HG03460 (cell line): Measurements from ENCODE around the gene NDUFA6.
A peak's percentile ranks its signal among the peaks of the same experiment; 100 is the strongest.
"Not testable (repeated sequence)": the region's sequence is repeated elsewhere in the genome, so short reads cannot be mapped to it uniquely, and the experiment has no call there.

Experiments
- ATAC-seq: cut with Tn5 transposase; IDR thresholded peaks from one replicate; pipeline ENCODE4 v1.9.1; 2021; ENCODE audit not compliant: unreplicated experiment

NDUFA6 gene

DNA sequence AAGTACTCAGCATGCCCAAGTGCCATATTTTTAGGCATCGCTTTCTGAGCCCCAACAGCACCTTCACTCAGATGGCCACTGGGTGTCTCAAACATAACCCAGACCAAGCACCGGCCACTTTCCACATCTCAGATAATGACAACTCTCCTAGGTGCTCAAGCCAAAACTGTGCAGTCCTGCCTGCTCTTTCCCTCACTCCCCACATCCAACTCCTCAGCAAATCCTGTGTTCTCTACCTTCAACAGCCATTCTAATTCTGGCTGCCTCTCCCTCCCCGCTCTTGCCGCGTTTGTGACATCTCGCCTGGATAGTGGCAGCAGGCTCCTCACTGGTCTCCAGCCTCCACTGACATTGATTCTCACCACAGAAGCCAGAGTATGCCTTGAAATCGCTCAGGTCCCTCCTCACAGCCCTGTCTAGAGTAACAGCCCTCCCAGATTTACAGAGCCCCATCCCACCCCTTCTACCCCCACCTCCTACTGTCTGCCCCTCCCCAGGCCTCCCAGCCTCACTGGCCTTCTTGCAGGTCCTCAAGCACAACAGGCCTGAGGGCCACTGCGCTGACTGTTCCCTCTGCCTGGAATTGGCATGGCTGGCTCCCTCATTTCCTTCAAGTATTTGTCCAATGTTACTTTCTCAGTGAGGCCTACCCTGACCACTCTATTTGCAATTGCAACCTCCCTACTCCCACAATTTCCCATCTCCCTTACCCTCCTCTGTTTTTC is 17.8 kb downstream of the NDUFA6 start:
- no peak for ATAC-seq

- not testable (repeated sequence) for ATAC-seq
These were observed 19.1 kb downstream of the NDUFA6 start for GRCh38 chr22:42071508-42071907.

GRCh38 chr22:42070517-42071422 is 19.8 kb downstream of the NDUFA6 start, which contains the start of gene NAGA:
NAGA (minus strand) TSS chr22:42070812; CDS start chr22:42070297, 515 bp downstream.
- ATAC-seq, result peak; percentile 85

DNA sequence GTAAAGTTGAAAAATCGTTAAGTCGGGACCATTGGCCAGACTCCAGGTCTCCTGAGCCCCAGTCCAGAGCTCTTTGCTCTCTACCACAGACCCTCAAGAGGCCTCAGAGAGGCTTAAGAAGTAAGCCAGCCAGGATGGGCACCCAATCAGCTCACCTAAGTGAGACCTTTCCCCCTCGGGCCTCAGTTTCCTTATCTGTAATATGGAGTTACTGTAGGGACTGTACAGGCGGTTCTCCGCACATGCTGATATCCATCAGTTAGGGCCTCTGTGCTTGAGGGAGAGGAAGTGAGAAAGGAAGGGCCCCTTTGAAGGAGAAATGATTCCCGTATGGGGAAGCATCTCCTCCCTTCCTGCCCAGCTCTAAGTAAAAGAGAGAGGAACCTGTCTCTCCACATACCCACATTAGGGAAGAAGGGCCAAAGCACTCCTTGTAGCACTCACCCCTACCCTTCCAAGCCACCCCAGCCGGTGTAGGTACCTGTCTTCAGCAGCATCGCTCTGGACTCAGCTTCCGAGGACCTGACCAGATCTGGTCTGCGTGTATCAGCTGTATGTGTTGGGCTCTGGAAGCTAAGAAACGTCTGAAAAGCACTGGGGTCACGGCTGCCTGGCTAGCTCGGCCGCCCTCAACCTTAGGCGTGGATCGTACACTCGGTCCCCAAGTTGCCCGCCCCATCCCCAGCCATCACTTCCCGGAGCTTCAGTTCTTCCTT is 20.6 kb downstream of the NDUFA6 start:
- peak; percentile 13 for ATAC-seq

- ATAC-seq, result no peak
These were observed 22.3 kb downstream of the NDUFA6 start for GRCh38 chr22:42068291-42068690.

GRCh38 chr22:42067671-42068251 is 22.8 kb downstream of the NDUFA6 start:
- no peak for ATAC-seq

GRCh38 chr22:42066937-42067336 is 23.6 kb downstream of the NDUFA6 start:
- ATAC-seq, result no peak

DNA sequence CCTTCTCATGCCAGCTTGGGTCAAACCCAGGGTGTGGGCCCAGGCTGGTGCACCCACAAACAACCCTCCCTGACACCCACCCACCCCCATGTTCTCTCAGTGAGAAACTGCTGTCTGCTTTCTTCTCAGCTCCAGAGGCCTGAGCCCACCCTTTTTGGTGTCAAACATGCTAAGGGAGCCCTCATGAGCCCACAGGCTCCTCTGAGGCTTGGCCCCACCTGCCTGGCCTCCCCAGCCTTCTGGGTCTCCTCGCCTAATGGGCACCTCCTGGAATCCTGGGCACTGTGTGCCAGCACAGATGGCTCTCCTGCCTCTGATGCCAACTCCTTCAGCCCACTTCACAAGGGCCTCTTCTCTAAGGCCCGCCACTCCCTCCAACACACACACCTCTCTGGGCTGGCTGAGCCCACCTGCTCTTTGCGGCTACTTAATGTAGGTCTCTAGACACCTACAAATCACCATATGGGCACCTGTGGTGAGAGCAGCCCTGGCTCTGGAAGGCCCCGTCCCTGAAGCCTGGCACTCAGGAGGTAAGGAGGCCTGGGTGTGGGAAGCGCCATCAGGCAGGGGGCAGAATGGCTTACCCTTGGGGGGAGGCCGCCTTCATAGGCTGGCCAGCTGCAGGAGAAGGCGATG is 24.3 kb downstream of the NDUFA6 start:
- no peak for ATAC-seq

DNA sequence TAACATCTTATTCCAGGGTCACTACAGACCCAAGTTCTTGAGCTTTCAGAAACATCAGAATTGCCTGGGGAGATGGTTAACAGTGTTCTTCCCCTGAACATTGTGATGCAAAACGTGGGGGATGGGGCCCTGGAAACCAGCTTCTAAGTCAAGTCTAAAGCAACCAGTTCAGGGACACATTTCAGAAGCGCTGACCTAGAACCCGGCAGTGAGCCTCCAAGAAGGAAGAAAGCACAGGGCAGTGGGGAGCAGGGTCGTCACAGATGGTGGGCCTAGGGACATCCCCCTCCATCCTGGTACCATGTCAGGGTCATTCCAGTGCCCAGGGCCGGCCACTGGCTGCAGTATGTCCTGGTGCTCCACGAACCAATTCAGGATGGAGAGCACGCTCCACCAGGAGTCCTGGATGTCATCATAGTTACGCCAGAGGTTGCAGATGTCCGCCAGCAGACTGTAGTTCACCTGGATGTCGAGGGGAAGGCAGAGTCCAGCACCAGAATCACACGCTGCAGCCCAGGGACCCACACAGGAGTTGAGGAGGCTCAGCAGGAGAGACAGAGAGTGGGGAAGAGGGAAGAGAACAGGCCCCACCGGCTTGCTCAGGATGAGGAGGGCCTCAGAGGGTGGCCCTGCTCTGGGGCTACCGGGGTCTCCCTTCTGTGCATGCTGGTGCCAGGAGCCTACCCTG is 25.0 kb downstream of the NDUFA6 start:
- ATAC-seq, result no peak

GRCh38 chr22:42064629-42065028 is 25.9 kb downstream of the NDUFA6 start:
- ATAC-seq, result no peak

DNA sequence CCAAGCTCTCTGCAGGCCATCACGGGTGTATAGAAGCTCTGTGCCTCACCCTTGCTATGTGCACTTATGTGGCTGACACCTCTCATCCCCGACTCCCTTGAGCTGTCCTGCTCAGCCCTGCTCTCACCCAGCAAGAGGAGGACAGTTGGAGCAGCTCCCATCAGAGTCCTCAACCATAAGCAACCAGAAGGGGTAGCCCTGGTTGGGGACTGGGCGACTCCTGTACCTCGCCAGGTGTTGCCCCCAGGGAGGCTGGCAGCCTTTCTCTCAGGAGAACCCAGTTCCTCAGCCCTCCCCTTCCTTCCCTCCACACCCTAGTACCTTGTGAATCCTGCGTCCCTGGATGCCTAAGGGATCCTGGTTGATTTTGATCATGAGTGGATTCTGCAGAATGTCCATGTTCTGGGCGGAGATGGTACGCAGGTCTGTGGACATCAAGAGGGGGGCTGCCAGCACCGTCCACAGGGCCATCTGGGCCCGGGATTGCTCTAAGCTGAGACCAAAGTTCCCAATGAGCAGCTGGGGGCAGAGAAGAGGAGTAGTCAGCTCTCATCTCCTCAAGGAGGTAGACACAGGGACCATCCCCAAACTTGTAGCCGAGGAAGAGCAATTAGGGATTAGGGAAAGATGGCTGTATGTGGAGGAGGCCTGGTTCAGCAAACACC is 27.9 kb downstream of the NDUFA6 start:
- ATAC-seq, result no peak

DNA sequence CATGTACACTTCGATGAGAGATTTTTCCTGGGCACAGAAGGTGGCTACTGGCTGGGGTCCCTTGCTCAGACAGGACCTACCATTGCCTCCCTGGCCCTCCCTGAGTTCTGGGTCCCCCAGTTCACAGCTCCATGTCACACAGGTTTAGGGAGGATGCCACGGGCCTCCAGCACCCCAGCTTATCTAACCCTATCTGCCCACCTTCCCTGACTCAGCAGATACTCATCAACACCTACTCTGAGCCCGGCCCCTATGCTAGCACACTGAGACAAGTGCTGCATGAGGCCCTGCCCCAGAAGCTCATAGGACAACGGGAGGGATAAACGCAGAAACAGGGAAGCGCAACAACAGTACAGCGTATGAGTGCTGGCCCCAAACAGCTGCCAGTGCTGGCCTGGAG is 29.5 kb downstream of the NDUFA6 start:
- ATAC-seq, result no peak

- no peak for ATAC-seq
These were observed 30.1 kb downstream of the NDUFA6 start for GRCh38 chr22:42060489-42060888.

GRCh38 chr22:42056757-42057511 is 33.6 kb downstream of the NDUFA6 start:
- no peak for ATAC-seq

GRCh38 chr22:42052765-42053164 is 37.8 kb downstream of the NDUFA6 start:
- ATAC-seq, result no peak

DNA sequence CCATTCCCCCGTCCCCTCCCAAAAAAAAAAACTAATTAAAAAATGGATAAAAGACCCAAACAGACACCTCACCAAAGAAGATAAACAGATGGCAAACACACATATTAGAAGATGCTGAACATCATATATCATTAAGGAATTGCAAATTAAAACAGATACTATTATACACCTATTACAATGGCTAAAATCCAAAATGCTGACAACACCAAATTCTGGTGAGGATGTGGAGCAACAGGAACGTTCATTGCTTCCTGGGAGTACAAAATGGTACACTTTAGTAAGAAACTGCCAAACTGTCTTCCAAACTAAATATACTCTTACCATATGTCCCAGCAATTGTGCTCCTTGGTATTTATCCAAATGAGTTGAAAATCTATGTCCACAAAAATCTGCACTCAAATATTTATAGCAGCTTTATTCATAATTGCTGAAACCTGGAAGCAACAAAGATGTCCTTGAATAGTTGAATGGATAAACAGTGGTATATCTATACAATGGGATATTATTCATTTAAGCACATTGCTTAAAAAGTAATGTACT is 39.9 kb downstream of the NDUFA6 start:
- no peak for ATAC-seq

- no peak for ATAC-seq
These were observed 48.8 kb downstream of the NDUFA6 start for GRCh38 chr22:42041784-42042183.

- ATAC-seq, result no peak
These were observed 51.3 kb downstream of the NDUFA6 start for GRCh38 chr22:42039271-42039670.
